GM10266 (cell line): Measurements from ENCODE around the gene OR2AE1.
"Not testable (repeated sequence)": the region's sequence is repeated elsewhere in the genome, so short reads cannot be mapped to it uniquely, and the experiment has no call there.

Experiments used
- DNase-seq: peaks from one replicate; pipeline ENCODE4 v3.0.0; 2012; ENCODE audit errors: extremely low spot score
- TF ChIP-seq, protein P1 (sequence below): IDR thresholded peaks from 2 replicates; pipeline ENCODE4 v1.5.1; 2012; ENCODE audit warnings: mild to moderate bottlenecking, low read depth; ENCODE audit not compliant: control insufficient read depth, insufficient read depth; ENCODE audit errors: missing control alignments

The OR2AE1 gene

DNA sequence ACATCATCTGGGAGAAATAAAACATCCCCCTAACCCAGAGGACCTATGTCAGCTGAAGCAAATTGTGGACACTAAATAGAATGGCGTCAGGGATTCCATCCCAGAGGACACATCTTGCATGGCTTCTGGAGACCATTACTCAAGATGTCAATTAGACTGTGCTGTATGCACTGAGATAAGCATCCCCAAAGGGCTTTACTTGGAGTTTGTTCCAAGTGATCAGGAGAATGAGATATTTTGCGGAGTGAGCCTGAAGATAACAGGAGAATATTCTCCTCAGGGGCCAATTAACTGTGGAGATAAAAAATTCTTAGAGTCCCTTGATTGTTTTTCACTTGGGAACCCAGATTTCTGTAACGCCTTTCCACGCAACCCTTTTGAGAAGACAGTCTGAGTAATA, 4.5 kb upstream of the OR2AE1 start:
- TF ChIP-seq, protein P1, sequence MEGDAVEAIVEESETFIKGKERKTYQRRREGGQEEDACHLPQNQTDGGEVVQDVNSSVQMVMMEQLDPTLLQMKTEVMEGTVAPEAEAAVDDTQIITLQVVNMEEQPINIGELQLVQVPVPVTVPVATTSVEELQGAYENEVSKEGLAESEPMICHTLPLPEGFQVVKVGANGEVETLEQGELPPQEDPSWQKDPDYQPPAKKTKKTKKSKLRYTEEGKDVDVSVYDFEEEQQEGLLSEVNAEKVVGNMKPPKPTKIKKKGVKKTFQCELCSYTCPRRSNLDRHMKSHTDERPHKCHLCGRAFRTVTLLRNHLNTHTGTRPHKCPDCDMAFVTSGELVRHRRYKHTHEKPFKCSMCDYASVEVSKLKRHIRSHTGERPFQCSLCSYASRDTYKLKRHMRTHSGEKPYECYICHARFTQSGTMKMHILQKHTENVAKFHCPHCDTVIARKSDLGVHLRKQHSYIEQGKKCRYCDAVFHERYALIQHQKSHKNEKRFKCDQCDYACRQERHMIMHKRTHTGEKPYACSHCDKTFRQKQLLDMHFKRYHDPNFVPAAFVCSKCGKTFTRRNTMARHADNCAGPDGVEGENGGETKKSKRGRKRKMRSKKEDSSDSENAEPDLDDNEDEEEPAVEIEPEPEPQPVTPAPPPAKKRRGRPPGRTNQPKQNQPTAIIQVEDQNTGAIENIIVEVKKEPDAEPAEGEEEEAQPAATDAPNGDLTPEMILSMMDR = no peak
- no peak for DNase-seq

DNA sequence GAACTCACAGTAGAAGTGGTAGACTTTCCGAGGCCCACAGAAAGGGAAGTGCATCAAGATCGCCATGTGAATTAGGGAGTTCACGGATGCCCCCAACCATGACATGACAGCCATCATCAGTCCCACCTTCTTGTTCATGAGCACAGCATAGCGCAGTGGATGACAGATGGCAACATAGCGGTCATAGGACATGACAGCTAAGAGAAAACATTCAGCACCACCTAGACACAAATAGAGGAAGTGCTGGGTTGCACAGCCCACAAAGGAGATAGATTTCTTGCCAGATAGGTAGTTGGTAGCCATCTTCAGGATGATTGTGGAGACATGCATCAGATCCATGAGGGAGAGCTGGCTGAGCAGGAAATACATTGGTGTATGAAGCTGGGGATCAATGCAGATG, 342 bp downstream of the OR2AE1 start:
- TF ChIP-seq, protein P1 = no peak
- no peak for DNase-seq

DNA sequence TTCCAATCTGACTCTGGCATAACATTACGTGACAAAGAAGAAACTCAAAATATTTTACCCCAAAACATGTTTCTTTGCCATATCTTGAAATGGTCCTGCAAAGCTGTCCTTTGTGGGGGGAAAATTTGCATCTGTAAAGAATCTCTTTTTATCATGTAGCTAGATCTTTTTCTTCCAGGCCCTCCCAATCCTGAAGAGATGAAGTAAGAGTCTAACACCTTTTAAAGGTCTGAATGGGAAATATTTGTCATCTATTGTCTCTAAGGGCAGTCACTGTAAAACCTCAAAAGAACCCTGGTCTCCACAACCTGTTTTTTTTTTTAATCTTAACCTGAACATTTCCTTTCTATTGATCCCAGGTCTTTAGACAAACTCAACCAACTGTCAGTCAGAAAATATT, 8.6 kb downstream of the OR2AE1 start:
- TF ChIP-seq, protein P1 = no peak
- no peak for DNase-seq

DNA sequence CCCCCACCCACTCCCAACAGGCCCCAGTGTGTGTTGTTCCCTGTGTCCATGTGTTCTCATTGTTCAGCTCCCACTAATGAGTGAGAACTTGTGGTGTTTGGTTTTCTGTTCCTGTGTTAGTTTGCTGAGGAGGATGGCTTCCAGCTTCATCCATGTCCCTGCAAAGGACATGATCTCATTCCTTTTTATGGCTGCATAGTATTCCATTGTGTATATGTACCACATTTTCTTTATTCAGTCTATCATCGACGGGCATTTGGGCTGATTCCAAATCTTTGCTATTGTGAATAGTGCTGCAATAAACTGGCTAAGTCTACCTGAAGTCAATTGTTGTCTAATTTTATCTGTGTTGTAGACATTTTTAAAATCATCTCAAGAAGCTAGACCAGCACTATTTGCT, 9.4 kb downstream of the OR2AE1 start:
- not testable (repeated sequence) for DNase-seq

DNA sequence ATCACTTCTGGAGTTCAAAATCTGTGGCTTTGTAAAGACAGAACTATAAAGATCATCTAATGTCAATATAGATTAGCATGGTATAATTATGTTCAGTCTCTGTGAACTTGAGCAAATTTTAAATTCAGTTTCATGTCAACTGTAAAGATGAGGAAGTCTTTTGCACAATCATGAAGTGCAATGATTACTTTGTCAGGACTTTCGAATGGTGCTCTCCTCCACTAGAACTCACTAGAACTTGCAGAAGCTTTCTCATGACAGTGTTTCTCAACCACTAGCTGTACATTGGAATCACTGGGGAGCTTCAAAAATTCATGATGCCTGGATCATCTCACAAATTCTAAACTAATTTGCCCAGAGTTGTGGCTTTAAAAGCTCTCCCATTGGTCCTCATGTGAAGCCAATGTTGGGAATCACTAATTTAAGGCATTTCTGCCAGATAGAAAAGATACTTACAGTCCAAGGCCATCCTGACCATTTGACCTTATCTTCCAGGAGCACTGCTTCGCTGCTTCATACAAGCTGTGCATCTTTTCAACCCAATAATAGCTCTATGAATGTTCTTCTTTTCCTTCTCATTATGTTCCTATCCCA, 12.9 kb downstream of the OR2AE1 start:
- no peak for DNase-seq
- TF ChIP-seq, protein P1 = no peak

DNA sequence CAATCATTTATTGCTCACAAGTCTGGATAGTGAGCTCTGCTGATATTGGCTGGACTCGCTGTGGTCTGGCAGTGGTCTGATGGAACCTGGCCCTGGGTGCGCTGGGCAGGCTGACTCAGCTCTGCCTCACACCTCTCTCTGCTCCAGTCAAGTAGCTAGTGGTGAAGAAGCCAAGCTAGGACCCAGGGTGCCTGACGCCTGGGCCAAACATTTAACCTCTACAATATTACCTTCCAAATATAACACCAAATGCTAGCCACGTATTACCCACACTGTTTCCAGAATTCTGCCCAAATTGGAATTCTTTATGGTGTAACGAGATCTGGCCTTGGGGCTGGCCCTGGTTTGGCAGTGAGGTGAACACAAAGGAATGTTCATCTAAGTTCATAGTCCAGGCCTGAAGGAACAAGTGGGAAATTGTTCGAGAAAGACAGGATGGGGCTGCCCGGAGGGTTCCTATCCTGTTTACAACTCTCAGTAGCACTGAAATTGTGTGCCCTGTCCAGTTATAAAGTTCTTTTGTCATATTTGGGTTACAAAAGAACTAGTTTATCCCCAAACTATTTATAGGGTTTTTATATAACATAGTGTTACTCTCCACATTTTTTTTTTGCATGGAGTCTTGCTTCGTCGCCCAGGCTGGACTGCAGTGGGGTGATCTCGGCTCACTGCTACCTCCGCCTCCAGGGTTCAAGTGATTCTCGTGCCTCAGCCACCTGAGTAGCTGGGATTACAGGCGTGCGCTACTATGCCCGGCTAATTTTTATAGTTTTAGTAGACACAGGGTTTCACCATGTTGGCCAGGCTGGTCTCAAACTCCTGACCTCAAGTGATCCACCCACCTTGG, 16.3 kb downstream of the OR2AE1 start:
- no peak for DNase-seq
- TF ChIP-seq, protein P1 = no peak

DNA sequence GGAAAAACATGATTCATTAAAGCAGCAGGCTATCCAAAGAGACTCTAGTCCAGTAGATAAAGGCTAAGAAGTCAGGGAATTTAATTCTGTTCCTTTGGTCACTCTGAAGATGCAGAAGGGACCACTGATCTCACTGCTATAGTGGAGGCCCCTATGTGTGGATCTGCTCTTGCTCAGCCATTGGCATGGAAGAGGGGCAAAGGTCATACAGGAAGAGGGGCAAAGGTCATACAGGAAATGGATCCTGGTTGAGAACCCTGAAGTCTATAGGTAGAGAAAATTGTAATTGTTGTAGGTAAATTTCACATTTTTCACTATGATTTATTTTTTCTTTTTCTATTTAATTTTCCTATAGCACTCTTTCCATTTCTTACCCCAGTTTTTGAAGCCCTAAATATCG, 21.6 kb downstream of the OR2AE1 start:
- TF ChIP-seq, protein P1 = no peak

More for the DNA sequence above, 21.6 kb downstream of the OR2AE1 start:
- no peak for DNase-seq
